GM23248 (cell line): ENCODE results near the gene PMP22.

Experiments used
- EZH2 ChIP-seq: fragments of 200-600 bp; sonication (generic); IDR thresholded peaks from 2 replicates; pipeline ENCODE4 v1.6.1; 2018; ENCODE audit warnings: antibody characterized with exemption, mild to moderate bottlenecking; ENCODE audit not compliant: insufficient read depth, poor library complexity, severe bottlenecking
- EZH2phosphoT487 ChIP-seq: fragments of 200-600 bp; sonication (generic); IDR thresholded peaks from 2 replicates; pipeline ENCODE4 v1.6.1; 2018; ENCODE audit warnings: antibody characterized with exemption, moderate library complexity, mild to moderate bottlenecking, low read depth; ENCODE audit not compliant: insufficient read depth

- TF ChIP-seq EZH2phosphoT487 (no peak), EZH2 (no peak)
Measured at GRCh38 chr17:15298176-15298575, 33.0 kb upstream of the PMP22 start.
